B cell (primary cell): ENCODE data around the gene CALCOCO1. TPM values are rescaled to one million over a fixed set of nuclear protein-coding genes. Genes with fewer than 3 reads are reported as not detected.

Experiments
- ATAC-seq: fragments of 200-7000 bp; cut with Tn5 transposase; one replicate; pipeline ENCODE4 v1.10.0; 2021; ENCODE audit warnings: low read depth, mild to moderate bottlenecking, moderate number of reproducible peaks, moderate library complexity
- CTCF ChIA-PET: fragments of 350-600 bp; sonication (Branson Sonifier 250); formaldehyde crosslinking; loops from one replicate; lab custom pipeline; 2021; ENCODE audit warnings: antibody characterized with exemption, inconsistent platforms; lab: Charles Lee
- POLR2A ChIA-PET: fragments of 350-600 bp; sonication (Branson Sonifier 250); formaldehyde crosslinking; loops from one replicate; lab custom pipeline; 2021; ENCODE audit warnings: antibody characterized with exemption; lab: Charles Lee
- DNase-seq: peaks from one replicate; pipeline ENCODE4 v3.0.0; 2013
- H2AFZ ChIP-seq: 2 replicates; pipeline ENCODE4 v1.6.1; 2012; ENCODE audit warnings: mild to moderate bottlenecking, low read depth, low read length; ENCODE audit not compliant: insufficient read depth, poor library complexity, severe bottlenecking
- H3K27ac ChIP-seq, 2 donors: 1 replicate in 1 of 2; 2 replicates in 1 of 2; pipeline ENCODE4 v1.5.1; 2012 to 2013; ENCODE audit warnings: low read length in 2 of 2, mild to moderate bottlenecking in 2 of 2, moderate library complexity in 1 of 2
- H3K27me3 ChIP-seq, 4 experiments: fragments of 200-600 bp in 1 of 4; sonication (generic) in 1 of 4; replicated peaks in 1 of 4; 1 replicate in 2 of 4; 2 replicates in 2 of 4; pipeline versions ENCODE4 v1.6.1 to v1.7.0; 2013 to 2016; ENCODE audit warnings: low read length in 3 of 4, mild to moderate bottlenecking in 2 of 4, mixed read lengths in 1 of 4, moderate library complexity in 1 of 4; ENCODE audit not compliant: insufficient read depth in 4 of 4, control insufficient read depth in 3 of 4; ENCODE audit errors: control extremely low read depth in 1 of 4
- H3K36me3 ChIP-seq, 2 experiments: replicated peaks in 1 of 2; 1 replicate in 1 of 2; 2 replicates in 1 of 2; pipeline versions ENCODE4 v1.6.1 to v1.7.1; 2013; ENCODE audit warnings: low read length in 1 of 2; ENCODE audit not compliant: insufficient read depth in 2 of 2, control insufficient read depth in 1 of 2; ENCODE audit errors: control extremely low read depth in 1 of 2, extremely low read depth in 1 of 2
- H3K4me1 ChIP-seq, 2 donors: fragments of 200-600 bp in 1 of 2; sonication (generic) in 1 of 2; 1 replicate in 1 of 2; 2 replicates in 1 of 2; pipeline versions ENCODE4 v1.5.1 to v1.6.1; 2013 to 2017; ENCODE audit warnings: low read length in 2 of 2; ENCODE audit not compliant: control insufficient read depth in 2 of 2, insufficient read depth in 2 of 2
- H3K4me2 ChIP-seq: replicated peaks from 2 replicates; pipeline ENCODE3; 2012; ENCODE audit warnings: mild to moderate bottlenecking, low read depth, low read length; ENCODE audit not compliant: poor library complexity, severe bottlenecking
- H3K4me3 ChIP-seq, 5 experiments: fragments of 200-600 bp in 1 of 5; sonication (generic) in 1 of 5; 1 replicate in 3 of 5; 2 replicates in 2 of 5; pipeline versions ENCODE4 v1.5.1 to v1.7.0; 2011 to 2016; ENCODE audit warnings: low read length in 4 of 5, mild to moderate bottlenecking in 4 of 5, low read depth in 2 of 5, control low read depth in 1 of 5, moderate library complexity in 1 of 5; ENCODE audit not compliant: insufficient read depth in 1 of 5; ENCODE audit errors: control extremely low read depth in 1 of 5, extremely low read depth in 1 of 5
- H3K79me2 ChIP-seq: fragments of 200-600 bp; sonication (generic); one replicate; pipeline ENCODE4 v1.6.0; 2016; ENCODE audit warnings: low read length; ENCODE audit not compliant: control insufficient read depth, insufficient read depth
- H3K9ac ChIP-seq: fragments of 200-600 bp; sonication (generic); 2 replicates; pipeline ENCODE4 v1.6.1; 2017; ENCODE audit warnings: mild to moderate bottlenecking, low read length, moderate library complexity
- H3K9me3 ChIP-seq, 3 donors: one replicate each; pipeline versions ENCODE4 v1.6.1 to v1.7.1; 2013; ENCODE audit warnings: low read length in 2 of 3; ENCODE audit not compliant: control insufficient read depth in 2 of 3, insufficient read depth in 1 of 3; ENCODE audit errors: control extremely low read depth in 1 of 3
- H4K20me1 ChIP-seq: 2 replicates; pipeline ENCODE4 v1.6.0; 2012; ENCODE audit warnings: mild to moderate bottlenecking, low read length; ENCODE audit not compliant: insufficient read depth, control insufficient read depth, poor library complexity, severe bottlenecking
- H3K27ac Mint-ChIP-seq: one replicate; pipeline ENCODE4 v1.8.0; 2021; ENCODE audit warnings: mixed read lengths
- H3K27me3 Mint-ChIP-seq: one replicate; pipeline ENCODE4 v1.8.0; 2021; ENCODE audit warnings: mixed read lengths
- H3K4me1 Mint-ChIP-seq: one replicate; pipeline ENCODE4 v1.8.0; 2021; ENCODE audit warnings: mixed read lengths
- H3K4me3 Mint-ChIP-seq: one replicate; pipeline ENCODE4 v1.8.0; 2021; ENCODE audit warnings: mixed read lengths
- H3K9me3 Mint-ChIP-seq: one replicate; pipeline ENCODE4 v1.8.0; 2022; ENCODE audit warnings: mixed read lengths; ENCODE audit not compliant: insufficient read depth
- EZH2 ChIP-seq: IDR thresholded peaks from 2 replicates; pipeline ENCODE4 v1.6.1; 2012; ENCODE audit warnings: borderline replicate concordance, low read depth, mild to moderate bottlenecking, moderate library complexity, low read length; ENCODE audit not compliant: insufficient read depth, poor library complexity, severe bottlenecking
- WGBS: methylation state at CpG from one replicate; pipeline ENCODE4 v1.1.5; 2013; ENCODE audit warnings: missing lambda C conversion rate; ENCODE audit not compliant: insufficient coverage; 5-methylcytosine and 5-hydroxymethylcytosine counted together
- intact Hi-C: fragments of 100-400 bp; cut with micrococcal nuclease; formaldehyde crosslinking; loops from one replicate; pipeline ENCODE4 v1.10.0; 2022
- polyA plus RNA-seq: library from polyadenylated mRNA; depleted of rRNA; stranded (reverse); fragments of >200 nt; gene quantifications from 2 replicates; pipeline ENCODE4 v1.2.3, GENCODE V29; 2012
- total RNA-seq, 2 donors: library from RNA; stranded (reverse); fragments of 120-200 nt in 1 of 2; gene quantifications; 1 replicate in 1 of 2; 2 replicates in 1 of 2; pipeline versions ENCODE4 v1.2.3 to v1.2.4, GENCODE V29; 2013 to 2022
- TF ChIP-seq, protein P1 (sequence below): fragments of 200-600 bp; IDR thresholded peaks from one replicate; pipeline ENCODE4 v1.8.0; 2022; ENCODE audit warnings: antibody characterized with exemption, mild to moderate bottlenecking

CALCOCO1 gene
- total and polyA plus RNA-seq, 2 donors (not counting 1 experiment from before 2014, with no cell fraction given): 169 to 179 TPM

DNA sequence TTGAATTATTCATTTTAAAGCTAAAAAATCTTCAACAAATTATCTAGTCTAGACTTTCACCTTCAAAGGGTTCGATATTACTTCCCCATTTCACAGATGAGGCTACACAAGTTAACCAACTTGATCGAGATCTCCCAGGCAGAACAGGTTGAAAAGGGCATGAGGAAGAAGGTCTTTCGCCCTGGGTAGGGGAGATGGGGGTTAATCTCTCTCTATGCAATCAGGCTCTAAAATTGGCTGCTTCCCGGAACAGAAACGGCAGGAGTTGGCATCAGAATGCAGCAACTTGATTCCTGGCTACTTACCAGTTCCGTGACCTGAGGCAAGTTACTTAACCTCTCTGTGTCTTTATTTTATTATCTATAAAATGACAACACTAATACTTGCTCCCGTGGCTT is 26.9 kb upstream of the CALCOCO1 start:
- WGBS: no CpG with 5 or more reads among the region's 7 CpGs
- ChIA-PET CTCF (interaction anchor here (1.4 to 12.0 kb wide), 3 partner anchors 12 to 52 kb away, joined by 5 to 191 read pairs (median 17); no protein-coding TSS in a partner anchor), POLR2A (interaction anchor here (0.6 kb wide), 1 partner anchor 748 kb away, joined by 3 read pairs; no protein-coding TSS in a partner anchor)
- DNase-seq: peak; percentile 74
- peak overlapping the region; percentile 64 for H3K4me2 ChIP-seq
- peak; percentile 37 for ATAC-seq
- Mint-ChIP-seq H3K4me1 (peaks cover 18% of the 10 kb centered on the region), H3K4me3 (no peak overlapping the region), H3K27me3 (peaks cover 13% of the 10 kb centered on the region), H3K27ac (no peak overlapping the region), H3K9me3 (no peaks in the 10 kb centered on the region)
- H4K20me1 ChIP-seq: no peaks in the 10 kb centered on the region
- H3K79me2 ChIP-seq: no peaks in the 10 kb centered on the region
- no peak overlapping the region for H3K9ac ChIP-seq
- H3K4me1 ChIP-seq: peaks cover 70 to 85% of the 10 kb centered on the region in 2 donors
- peak overlapping the region; percentile 26 to 76 for H3K27ac ChIP-seq
- intact Hi-C loops: loop anchor here (10.0 kb wide), 1 partner anchor 749 kb away; the partner anchor contains the start of gene EIF4B
- H3K9me3 ChIP-seq: no peaks in the 10 kb centered on the region
- H2AFZ ChIP-seq: no peak overlapping the region
- peaks cover 0 to 14% (median 5%) of the 10 kb centered on the region in 4 experiments for H3K27me3 ChIP-seq
- no peak overlapping the region for H3K4me3 ChIP-seq
- TF ChIP-seq EZH2: no peak
- TF ChIP-seq, protein P1, sequence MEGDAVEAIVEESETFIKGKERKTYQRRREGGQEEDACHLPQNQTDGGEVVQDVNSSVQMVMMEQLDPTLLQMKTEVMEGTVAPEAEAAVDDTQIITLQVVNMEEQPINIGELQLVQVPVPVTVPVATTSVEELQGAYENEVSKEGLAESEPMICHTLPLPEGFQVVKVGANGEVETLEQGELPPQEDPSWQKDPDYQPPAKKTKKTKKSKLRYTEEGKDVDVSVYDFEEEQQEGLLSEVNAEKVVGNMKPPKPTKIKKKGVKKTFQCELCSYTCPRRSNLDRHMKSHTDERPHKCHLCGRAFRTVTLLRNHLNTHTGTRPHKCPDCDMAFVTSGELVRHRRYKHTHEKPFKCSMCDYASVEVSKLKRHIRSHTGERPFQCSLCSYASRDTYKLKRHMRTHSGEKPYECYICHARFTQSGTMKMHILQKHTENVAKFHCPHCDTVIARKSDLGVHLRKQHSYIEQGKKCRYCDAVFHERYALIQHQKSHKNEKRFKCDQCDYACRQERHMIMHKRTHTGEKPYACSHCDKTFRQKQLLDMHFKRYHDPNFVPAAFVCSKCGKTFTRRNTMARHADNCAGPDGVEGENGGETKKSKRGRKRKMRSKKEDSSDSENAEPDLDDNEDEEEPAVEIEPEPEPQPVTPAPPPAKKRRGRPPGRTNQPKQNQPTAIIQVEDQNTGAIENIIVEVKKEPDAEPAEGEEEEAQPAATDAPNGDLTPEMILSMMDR: no peak
- H3K36me3 ChIP-seq: no peaks in the 10 kb centered on the region

DNA sequence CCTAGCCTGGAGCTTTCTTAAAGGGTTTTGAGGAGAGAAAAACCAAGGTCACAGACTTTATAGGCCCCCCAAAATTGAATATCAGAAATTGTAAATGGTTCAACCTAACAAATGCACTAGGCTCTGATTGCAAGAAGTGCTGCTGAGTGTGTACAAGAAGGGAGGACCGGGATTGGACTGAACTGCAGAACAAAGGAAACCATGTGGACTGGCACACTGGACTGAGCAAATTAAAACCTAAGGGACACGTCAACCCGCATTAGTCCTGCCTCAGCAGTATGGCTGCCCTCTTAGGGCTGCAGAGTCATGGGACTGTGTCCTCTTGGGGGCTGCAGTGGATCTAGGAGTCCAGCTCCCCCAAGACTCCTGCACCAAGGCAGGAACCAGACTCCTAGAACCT is 25.4 kb upstream of the CALCOCO1 start:
- Mint-ChIP-seq H3K4me3 (no peak overlapping the region), H3K27ac (no peak overlapping the region), H3K27me3 (peaks cover 2% of the 10 kb centered on the region), H3K4me1 (peaks cover 12% of the 10 kb centered on the region), H3K9me3 (no peaks in the 10 kb centered on the region)
- no peak overlapping the region for H3K9ac ChIP-seq
- no peaks in the 10 kb centered on the region for H4K20me1 ChIP-seq
- peaks cover 0 to 24% (median 8%) of the 10 kb centered on the region in 4 experiments for H3K27me3 ChIP-seq
- DNase-seq (no peak), ATAC-seq (no peak)
- ChIA-PET POLR2A (no interaction called here), CTCF (interaction anchor here (0.9 to 12.0 kb wide), 3 partner anchors 10 to 439 kb away, joined by 3 to 191 read pairs (median 8); partner anchors contain the start of gene CALCOCO1)
- WGBS: 96% methylated on average over 3 of the region's 3 CpGs
- H3K9me3 ChIP-seq: no peaks in the 10 kb centered on the region
- peak overlapping the region; percentile 97 for H3K4me2 ChIP-seq
- no peaks in the 10 kb centered on the region for H3K79me2 ChIP-seq
- no peak overlapping the region for H2AFZ ChIP-seq
- H3K36me3 ChIP-seq: no peaks in the 10 kb centered on the region
- intact Hi-C loops: loop anchor here (10.0 kb wide), 1 partner anchor 748 kb away; the partner anchor contains the start of gene EIF4B
- no peak overlapping the region for H3K27ac ChIP-seq
- H3K4me1 ChIP-seq: peaks cover 76 to 83% of the 10 kb centered on the region in 2 donors
- H3K4me3 ChIP-seq: no peak overlapping the region
- TF ChIP-seq, protein P1: no peak
- no peak for TF ChIP-seq EZH2
